Neural crest cell (in vitro differentiated cells): ENCODE data around the gene TAP1. TPM values are rescaled to one million over a fixed set of nuclear protein-coding genes. Genes with fewer than 3 reads are reported as not detected.

Experiments
- DNase-seq: peaks from one replicate; pipeline ENCODE4 v3.0.0; 2021; ENCODE audit warnings: low read depth, mixed read lengths, low spot score
- H3K27ac Mint-ChIP-seq: one replicate; pipeline ENCODE4 v1.8.0; 2021; ENCODE audit warnings: mild to moderate bottlenecking, mixed read lengths; ENCODE audit not compliant: unreplicated experiment
- H3K27me3 Mint-ChIP-seq: 2 replicates; pipeline ENCODE4 v1.8.0; 2021; ENCODE audit warnings: low read depth, mild to moderate bottlenecking, mixed read lengths
- H3K36me3 Mint-ChIP-seq: 2 replicates; pipeline ENCODE4 v1.8.0; 2021; ENCODE audit warnings: low read depth, mild to moderate bottlenecking, mixed read lengths
- H3K4me1 Mint-ChIP-seq: 2 replicates; pipeline ENCODE4 v1.8.0; 2021; ENCODE audit warnings: mixed read lengths
- H3K4me3 Mint-ChIP-seq: one replicate; pipeline ENCODE4 v1.8.0; 2021; ENCODE audit warnings: mild to moderate bottlenecking, mixed read lengths
- H3K9me3 Mint-ChIP-seq: 2 replicates; pipeline ENCODE4 v1.8.0; 2021; ENCODE audit warnings: mixed read lengths
- total RNA-seq: library from RNA; stranded (reverse); gene quantifications from 2 replicates; pipeline ENCODE4 v1.2.1, GENCODE V29; 2021
- TF ChIP-seq, protein P1 (sequence below): fragments of 200-600 bp; sonication (generic); conservative IDR thresholded peaks from 2 replicates; pipeline ENCODE4 v1.5.0; 2021; ENCODE audit warnings: antibody characterized with exemption, mild to moderate bottlenecking

Gene TAP1
- total RNA-seq, 1 donor from 2014 or later, result 2.7 TPM

DNA sequence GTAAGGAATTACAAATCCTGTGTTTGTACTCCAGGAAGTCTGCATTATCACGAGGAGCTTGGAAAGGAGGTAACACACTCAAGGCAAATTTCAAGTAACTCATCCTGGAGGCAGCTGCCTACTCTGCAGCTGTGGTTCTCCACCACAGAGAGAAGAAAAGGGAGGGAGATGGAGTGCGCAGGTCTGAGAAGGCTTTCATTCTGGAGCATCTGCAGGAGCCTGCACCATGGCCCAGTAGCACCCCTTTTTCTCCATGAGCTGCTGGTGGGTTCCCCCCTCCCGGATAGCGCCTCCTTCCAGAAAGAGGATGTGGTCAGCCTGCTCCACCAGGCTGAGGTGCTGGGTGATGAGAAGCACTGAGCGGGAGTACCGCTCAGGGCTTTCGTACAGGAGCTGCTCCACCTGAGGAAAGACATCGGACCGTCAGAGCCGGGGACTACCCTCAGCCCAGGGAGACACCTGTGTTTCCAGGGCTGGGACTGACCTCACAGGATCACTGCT is 8.1 kb downstream of the TAP1 start:
- TF ChIP-seq, protein P1, sequence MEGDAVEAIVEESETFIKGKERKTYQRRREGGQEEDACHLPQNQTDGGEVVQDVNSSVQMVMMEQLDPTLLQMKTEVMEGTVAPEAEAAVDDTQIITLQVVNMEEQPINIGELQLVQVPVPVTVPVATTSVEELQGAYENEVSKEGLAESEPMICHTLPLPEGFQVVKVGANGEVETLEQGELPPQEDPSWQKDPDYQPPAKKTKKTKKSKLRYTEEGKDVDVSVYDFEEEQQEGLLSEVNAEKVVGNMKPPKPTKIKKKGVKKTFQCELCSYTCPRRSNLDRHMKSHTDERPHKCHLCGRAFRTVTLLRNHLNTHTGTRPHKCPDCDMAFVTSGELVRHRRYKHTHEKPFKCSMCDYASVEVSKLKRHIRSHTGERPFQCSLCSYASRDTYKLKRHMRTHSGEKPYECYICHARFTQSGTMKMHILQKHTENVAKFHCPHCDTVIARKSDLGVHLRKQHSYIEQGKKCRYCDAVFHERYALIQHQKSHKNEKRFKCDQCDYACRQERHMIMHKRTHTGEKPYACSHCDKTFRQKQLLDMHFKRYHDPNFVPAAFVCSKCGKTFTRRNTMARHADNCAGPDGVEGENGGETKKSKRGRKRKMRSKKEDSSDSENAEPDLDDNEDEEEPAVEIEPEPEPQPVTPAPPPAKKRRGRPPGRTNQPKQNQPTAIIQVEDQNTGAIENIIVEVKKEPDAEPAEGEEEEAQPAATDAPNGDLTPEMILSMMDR, result no peak
- no peak for DNase-seq
- Mint-ChIP-seq H3K36me3 (peaks cover 4% of the 10 kb centered on the region), H3K4me3 (no peak overlapping the region), H3K27ac (no peak overlapping the region), H3K27me3 (peaks cover 91% of the 10 kb centered on the region), H3K9me3 (no peaks in the 10 kb centered on the region), H3K4me1 (peaks cover 13% of the 10 kb centered on the region)

GRCh38 chr6:32844839-32845383 is 8.6 kb downstream of the TAP1 start:
- Mint-ChIP-seq H3K36me3 (peaks cover 4% of the 10 kb centered on the region), H3K27me3 (peaks cover 90% of the 10 kb centered on the region), H3K4me1 (peaks cover 13% of the 10 kb centered on the region), H3K9me3 (no peaks in the 10 kb centered on the region), H3K4me3 (peak overlapping the region; percentile 86), H3K27ac (no peak overlapping the region)
- TF ChIP-seq, protein P1, result no peak
- no peak for DNase-seq

DNA sequence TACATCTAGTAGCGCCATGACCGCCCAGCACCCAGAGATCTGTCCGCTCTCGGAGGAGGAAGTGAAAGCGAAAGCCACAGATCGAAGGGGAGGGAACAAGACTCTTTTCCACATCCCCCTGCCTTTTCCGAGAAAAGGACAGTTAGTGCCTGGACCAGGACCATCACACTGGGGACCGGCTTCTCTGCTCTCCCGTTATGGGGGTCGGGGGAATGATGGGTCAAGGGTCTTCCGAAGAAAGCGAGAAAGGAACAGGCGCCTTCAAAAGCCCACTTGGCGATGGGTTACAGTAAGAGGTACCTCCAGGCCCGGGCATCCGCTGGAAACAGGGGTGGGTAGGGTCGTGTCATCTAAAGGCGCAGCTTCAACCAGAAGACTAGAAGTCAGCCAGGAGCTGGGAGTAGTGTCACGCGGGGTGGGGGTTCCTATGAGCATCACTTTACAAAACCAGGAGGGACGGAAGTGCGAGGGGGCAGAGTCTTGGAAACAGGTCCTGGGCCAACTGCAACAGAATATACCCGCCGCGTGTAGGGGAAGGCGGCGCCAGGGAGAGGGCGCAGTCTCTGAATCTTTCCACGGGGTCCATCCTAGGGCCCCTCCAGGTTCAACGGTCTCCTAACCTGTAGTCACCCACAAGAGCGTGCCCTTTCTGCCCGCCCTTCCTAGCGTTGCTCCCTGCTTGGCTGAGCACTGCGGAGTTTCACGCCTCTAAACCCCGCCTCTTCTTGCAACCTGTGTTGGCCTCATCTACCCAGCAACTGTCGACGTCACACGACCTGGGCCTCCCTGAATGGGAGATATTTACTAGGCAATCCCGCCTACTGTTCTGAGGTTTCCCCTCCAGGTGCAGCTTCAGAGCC is 9.3 kb downstream of the TAP1 start, which contains the start of gene PSMB8:
Gene PSMB8 (minus strand): TSS at position 69 of the 860 bp plus-strand sequence. CDS start 51 bp downstream, at position 18.
- Mint-ChIP-seq H3K4me1 (peaks cover 13% of the 10 kb centered on the region), H3K4me3 (peak within 1 kb of the TSS; percentile 86), H3K27ac (no peak within 1 kb of the TSS), H3K36me3 (peaks cover 4% of the 10 kb centered on the region), H3K27me3 (peaks cover 85% of the 10 kb centered on the region), H3K9me3 (no peaks in the 10 kb centered on the region)
- TF ChIP-seq, protein P1, result peak; percentile 48
- peak; percentile 81 for DNase-seq

- no peaks in the 10 kb centered on the region for H3K9me3 Mint-ChIP-seq
- peak overlapping the region; percentile 86 for H3K4me3 Mint-ChIP-seq
- peaks cover 77% of the 10 kb centered on the region for H3K27me3 Mint-ChIP-seq
- no peak overlapping the region for H3K27ac Mint-ChIP-seq
- peaks cover 4% of the 10 kb centered on the region for H3K36me3 Mint-ChIP-seq
- peaks cover 13% of the 10 kb centered on the region for H3K4me1 Mint-ChIP-seq
- TF ChIP-seq, protein P1, result no peak
- DNase-seq, result no peak
Measured at GRCh38 chr6:32843331-32843978, 10.0 kb downstream of the TAP1 start.

- no peak for DNase-seq
- Mint-ChIP-seq H3K27ac (no peak overlapping the region), H3K9me3 (no peaks in the 10 kb centered on the region), H3K36me3 (peaks cover 4% of the 10 kb centered on the region), H3K27me3 (peaks cover 70% of the 10 kb centered on the region), H3K4me1 (peaks cover 13% of the 10 kb centered on the region), H3K4me3 (peak overlapping the region; percentile 58)
- TF ChIP-seq, protein P1, result no peak
Measured at GRCh38 chr6:32842690-32843089, 10.8 kb downstream of the TAP1 start.
